Measurements from ENCODE around the gene MARCHF10.

MARCHF10 gene

DNA sequence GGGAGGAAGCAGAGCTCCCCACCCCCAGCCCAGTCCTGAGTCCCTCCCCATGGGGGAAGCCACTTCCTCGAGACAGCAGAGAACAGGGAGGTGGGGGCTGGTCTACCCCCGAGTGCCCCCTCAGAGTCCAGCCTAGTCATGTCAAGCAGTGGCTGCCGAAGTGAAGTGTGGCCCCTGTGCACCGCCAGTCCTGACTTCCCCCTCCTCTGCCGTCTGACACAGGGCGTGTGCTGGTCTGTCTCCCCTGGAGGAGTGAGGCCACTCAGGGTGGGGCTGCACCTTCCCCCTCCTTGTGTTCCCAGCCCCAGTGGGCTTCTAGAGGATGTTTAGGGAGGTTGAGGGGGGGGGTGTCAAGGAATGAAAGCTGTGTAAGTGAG, 133.8 kb downstream of the MARCHF10 start:
- DNase-seq: no peak

DNA sequence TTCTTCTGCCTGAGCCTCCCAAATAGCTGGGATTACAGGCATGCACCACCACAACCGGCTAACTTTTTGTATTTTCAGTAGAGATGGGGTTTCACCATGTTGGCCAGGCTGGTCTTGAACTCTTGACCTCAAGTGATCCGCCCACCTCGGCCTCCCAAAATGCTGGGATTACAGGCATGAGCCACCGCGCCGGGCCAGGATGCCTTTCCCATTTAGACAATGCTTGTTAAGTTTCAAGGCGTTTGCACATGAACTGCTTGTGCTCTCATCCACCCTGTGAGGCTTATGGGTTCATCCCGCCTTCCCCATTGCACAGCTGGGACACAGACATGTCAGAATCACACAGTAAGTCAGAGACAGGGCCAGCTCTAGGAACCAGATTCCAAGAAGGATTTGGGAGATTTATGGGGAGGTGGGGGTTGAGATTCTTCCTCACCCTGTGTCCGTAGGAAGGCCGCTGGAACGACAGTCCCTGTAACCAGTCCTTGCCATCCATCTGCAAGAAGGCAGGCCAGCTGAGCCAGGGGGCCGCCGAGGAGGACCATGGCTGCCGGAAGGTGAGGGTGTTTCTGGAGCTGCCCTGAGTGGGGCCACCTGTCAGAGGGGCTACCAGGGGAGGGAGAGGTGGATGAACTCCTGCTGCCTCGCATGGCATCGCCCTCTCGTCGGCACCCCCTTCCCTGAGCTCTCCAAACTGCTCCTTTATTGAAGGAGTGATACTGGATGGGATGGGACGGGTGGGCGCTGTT, 134.3 kb downstream of the MARCHF10 start:
- no peak for DNase-seq

DNA sequence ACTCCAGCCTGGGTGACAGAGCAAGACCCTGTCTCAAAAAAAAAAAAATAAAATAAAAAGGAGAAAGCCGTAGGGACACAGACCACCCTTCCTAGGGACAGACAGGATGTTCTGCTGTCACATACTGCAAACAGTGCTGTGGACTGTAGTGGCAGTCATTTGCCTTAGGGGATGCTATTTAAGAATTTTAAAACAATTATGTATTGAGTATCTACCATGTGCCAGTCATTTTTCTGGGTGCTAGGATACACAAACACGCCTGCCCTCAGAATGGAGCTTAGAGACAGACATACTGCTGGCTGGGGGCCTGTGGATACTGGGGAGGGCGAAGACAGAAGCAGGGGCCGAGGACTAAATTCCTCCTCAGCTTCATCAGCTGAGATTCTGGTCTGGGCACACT, 135.2 kb downstream of the MARCHF10 start:
- no peak for DNase-seq

GRCh38 chr17:62671553-62671952, 136.6 kb downstream of the MARCHF10 start:
- no peak for DNase-seq

- DNase-seq: no peak
Observed at GRCh38 chr17:62670202-62670821, 137.8 kb downstream of the MARCHF10 start.

DNA sequence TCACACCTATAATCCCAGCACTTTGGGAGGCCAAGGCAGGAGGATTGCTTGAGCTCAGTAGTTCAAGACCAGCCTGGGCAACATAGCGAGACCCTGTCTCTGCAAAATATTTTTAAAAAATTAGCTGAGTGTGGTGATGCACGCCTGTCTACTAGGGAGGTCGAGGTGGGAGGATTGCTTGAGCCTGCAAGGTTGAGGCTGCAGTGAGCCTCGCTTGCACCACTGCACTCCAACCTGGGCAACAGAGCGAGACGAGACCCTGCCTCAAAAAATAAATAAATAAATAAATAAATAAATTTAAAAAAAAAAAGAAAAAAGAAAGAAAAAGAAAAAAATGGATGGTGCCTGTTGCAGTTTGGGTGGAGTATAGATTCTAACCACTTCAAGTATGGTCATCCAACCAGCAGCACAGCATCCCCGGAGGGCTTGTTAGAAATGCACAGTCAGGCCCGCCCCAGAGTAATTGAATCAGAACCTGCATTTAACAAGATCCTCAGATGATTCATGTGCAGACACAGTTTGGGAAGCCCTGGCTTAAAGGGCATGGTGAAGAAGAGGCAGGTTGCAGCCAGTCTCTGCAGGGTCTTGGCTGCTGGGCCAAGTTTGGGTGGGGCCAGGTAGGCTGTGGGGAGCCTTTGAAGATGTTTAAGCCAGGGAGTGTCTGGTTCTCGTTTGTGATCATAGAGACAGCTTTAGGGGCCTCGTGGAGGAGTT, 139.9 kb downstream of the MARCHF10 start:
- no peak for DNase-seq

DNA sequence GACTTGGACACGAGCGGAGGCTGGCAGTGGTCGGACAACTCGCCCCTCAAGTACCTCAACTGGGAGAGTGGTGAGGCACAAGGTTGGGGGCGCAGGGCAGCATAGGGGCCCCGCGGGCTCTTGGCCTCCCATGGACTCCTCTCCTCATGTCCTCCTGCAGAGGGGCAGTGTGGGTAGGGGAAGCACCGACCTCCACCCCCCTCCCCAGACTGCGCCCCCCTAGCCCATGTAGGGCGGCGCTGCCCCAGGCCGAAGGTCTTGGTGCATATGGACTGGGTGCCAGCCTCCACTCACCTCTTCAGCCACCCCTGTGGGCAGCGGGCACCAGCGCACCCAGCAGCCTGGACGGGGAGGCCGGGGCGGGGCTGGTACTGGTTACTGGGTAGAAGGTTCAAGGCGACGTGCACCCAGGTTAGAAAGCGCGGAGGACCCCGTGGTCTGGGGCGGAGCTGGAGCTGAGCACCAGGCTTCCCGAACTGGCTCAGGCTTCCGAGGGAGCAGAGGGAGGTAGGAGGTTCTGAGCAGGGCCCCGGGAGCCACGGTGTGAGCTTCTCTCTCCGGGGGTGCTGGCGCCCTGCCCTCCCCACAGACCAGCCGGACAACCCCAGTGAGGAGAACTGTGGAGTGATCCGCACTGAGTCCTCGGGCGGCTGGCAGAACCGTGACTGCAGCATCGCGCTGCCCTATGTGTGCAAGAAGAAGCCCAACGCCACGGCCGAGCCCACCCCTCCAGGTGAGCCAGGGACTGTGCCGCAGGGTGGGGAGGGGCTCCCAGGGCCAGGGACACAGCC, 141.1 kb downstream of the MARCHF10 start:
- DNase-seq: no peak

DNA sequence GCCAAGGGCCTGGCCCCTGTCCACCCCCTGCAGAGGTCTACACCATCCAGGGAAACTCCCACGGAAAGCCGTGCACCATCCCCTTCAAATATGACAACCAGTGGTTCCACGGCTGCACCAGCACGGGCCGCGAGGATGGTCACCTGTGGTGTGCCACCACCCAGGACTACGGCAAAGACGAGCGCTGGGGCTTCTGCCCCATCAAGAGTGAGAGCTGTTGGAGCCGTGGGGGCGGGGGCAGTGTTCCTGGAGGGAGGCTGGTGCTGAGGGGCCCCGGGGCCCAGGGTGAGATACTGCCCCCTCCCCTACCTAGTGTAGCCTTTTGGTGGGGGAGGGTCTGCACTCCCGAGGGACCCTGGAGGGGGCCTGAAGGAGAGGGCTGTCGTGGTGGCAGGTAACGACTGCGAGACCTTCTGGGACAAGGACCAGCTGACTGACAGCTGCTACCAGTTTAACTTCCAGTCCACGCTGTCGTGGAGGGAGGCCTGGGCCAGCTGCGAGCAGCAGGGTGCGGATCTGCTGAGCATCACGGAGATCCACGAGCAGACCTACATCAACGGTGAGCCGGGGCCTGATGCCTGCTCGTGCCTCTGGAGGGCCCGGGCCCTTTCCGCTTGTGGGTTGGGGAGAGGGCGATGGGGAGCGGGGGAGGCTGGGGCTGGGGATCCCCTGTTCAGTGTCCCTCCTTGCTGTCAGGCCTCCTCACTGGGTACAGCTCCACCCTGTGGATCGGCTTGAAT, 141.9 kb downstream of the MARCHF10 start:
- no peak for DNase-seq

- no peak for DNase-seq
Observed at GRCh38 chr17:62665599-62665998, 142.5 kb downstream of the MARCHF10 start.

GRCh38 chr17:62664336-62665120, 143.6 kb downstream of the MARCHF10 start:
- no peak for DNase-seq

GRCh38 chr17:62663304-62663703, 144.8 kb downstream of the MARCHF10 start:
- DNase-seq: no peak

- DNase-seq: no peak
Observed at GRCh38 chr17:62662855-62663254, 145.3 kb downstream of the MARCHF10 start.

DNA sequence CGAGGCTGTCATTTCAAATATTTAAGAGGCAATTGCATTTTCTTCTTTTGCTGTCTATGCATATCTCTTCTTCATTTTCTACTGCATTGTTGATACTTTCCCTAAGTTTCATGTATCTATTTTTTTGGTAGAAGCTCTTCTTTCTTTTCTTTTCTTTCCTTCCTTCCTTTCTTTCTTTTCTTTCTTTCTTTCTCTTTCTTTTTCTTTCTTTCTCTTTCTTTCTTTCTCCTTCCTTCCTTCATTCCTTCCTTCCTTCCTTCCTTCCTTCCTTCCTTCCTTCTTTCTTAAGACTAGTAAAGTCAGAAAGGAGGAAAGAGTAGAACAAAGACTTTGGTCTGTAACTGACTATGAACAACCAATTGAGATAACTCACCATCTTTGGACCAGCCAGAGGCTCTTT, 146.8 kb downstream of the MARCHF10 start:
- no peak for DNase-seq

DNA sequence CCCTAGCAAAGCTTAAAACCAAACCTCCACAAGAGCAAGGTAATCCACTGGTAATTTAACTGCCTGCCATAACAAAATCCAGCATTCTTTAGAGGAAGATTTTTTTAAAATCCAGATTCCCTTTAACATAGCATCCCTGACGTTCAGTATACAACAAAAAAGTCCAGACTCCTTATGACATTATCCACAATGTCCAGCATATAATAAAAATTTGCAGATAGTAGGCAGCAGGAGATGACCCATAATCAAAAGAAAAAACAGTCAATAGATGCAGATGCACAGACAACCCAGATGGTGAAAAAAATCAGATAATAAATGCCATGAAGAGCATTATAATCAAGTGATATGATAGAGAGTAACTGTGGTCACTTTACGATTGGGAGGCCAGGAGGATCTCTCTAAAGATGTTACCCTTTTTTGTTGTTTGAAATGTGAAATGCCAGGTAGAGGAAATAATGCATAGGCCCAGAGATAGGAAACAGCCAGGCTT, 147.4 kb downstream of the MARCHF10 start:
- DNase-seq: no peak

DNA sequence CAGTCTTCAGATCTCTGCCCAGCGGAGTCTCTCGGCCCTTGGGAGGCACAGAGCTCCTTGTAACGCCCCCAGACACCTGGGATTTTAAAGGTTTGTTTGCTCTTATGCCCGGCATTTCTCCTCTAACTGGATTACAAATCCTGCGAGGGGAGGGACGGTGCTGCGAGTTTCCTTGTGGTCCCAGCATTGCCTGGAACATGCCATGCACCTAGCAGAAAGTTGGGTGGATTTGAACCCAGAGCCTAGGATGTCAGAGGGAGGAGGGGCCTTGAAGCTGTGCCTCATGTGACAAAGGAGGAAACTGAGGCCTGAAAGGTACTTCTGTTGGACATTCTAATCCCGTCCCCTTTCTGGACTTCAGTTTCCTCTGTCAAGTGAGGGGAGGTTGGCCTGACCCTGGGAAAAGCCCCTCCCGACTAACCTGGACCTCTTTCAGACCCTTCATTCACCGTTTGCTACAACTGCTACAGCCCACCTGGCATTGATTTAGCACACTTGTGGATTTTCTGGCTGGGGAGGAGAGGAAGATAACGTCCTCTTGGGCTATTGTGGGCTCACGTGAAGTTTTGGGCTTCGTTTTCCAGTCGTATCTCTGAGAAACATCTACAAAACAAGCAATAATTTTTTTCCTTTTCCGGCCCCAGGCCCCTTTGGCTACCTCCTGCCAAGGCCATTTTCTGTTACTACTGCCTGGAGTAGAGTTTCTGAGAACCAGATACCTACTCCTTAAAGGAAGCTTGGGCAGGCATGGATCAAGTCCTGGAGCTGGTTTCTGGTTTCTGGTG, 149.8 kb downstream of the MARCHF10 start:
- no peak for DNase-seq

- no peak for DNase-seq
Observed at GRCh38 chr17:62657690-62658089, 150.4 kb downstream of the MARCHF10 start.

GRCh38 chr17:62657145-62657665, 150.9 kb downstream of the MARCHF10 start:
- DNase-seq: no peak

- DNase-seq: no peak
Observed at GRCh38 chr17:62656446-62656845, 151.7 kb downstream of the MARCHF10 start.

DNA sequence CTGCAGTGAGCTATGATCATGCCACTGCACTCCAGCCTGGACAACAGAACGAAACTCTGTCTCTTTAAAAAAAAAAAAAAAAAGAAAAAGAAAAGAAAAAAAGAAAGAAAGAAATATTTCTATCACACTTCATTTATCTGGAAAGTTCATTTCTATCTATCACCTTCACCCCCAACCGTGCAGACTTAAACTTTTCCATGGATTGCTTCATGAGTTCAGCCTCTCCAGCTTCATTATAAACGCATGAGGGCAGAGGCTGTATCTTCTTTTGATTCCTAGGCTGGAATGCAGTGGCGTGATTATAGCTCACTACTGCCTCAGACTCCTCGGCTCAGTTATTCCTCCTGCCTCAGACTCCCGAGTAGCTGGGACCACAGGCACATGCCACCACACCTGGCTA, 152.5 kb downstream of the MARCHF10 start:
- no peak for DNase-seq

Measured in fibroblast of skin of right biceps (primary cell).